Chondrocyte (in vitro differentiated cells): Measurements from ENCODE around the gene HPCA. TPM values are rescaled to one million over a fixed set of nuclear protein-coding genes. Genes with fewer than 3 reads are reported as not detected.
A peak's percentile ranks its signal among the peaks of the same experiment; 100 is the strongest.

Experiments
- DNase-seq: peaks from one replicate; pipeline ENCODE4 v3.0.0; 2021; ENCODE audit warnings: mixed read lengths, low spot score
- H3K27ac Mint-ChIP-seq: one replicate; pipeline ENCODE4 v1.8.0; 2021; ENCODE audit warnings: mild to moderate bottlenecking, moderate library complexity, mixed read lengths; ENCODE audit not compliant: unreplicated experiment
- H3K27me3 Mint-ChIP-seq: 2 replicates; pipeline ENCODE4 v1.8.0; 2021; ENCODE audit warnings: low read depth, mixed read lengths
- H3K36me3 Mint-ChIP-seq: 2 replicates; pipeline ENCODE4 v1.8.0; 2021; ENCODE audit warnings: low read depth, mixed read lengths
- H3K4me1 Mint-ChIP-seq: 2 replicates; pipeline ENCODE4 v1.8.0; 2021; ENCODE audit warnings: low read depth, mild to moderate bottlenecking, mixed read lengths
- H3K4me3 Mint-ChIP-seq: one replicate; pipeline ENCODE4 v1.8.0; 2021; ENCODE audit warnings: mild to moderate bottlenecking, moderate library complexity, mixed read lengths; ENCODE audit not compliant: unreplicated experiment
- H3K9me3 Mint-ChIP-seq: 2 replicates; pipeline ENCODE4 v1.8.0; 2021; ENCODE audit warnings: low read depth, mixed read lengths
- total RNA-seq: library from RNA; stranded (reverse); gene quantifications from 3 replicates; pipeline ENCODE4 v1.2.1, GENCODE V29; 2021
- TF ChIP-seq, protein P1 (sequence below): fragments of 200-600 bp; sonication (generic); IDR thresholded peaks from 2 replicates; pipeline ENCODE4 v1.5.0; 2021; ENCODE audit warnings: antibody characterized with exemption, mild to moderate bottlenecking, moderate library complexity

HPCA gene
- total RNA-seq, 1 donor from 2014 or later, result not detected

GRCh38 chr1:32868806-32869455, 17.4 kb upstream of the HPCA start:
- H3K27me3 Mint-ChIP-seq, result no peaks in the 10 kb centered on the region
- peak overlapping the region; percentile 69 for H3K4me3 Mint-ChIP-seq
- DNase-seq, result no peak
- peaks cover 21% of the 10 kb centered on the region for H3K4me1 Mint-ChIP-seq
- H3K9me3 Mint-ChIP-seq, result no peaks in the 10 kb centered on the region
- H3K36me3 Mint-ChIP-seq, result no peaks in the 10 kb centered on the region
- no peak overlapping the region for H3K27ac Mint-ChIP-seq
- TF ChIP-seq, protein P1, sequence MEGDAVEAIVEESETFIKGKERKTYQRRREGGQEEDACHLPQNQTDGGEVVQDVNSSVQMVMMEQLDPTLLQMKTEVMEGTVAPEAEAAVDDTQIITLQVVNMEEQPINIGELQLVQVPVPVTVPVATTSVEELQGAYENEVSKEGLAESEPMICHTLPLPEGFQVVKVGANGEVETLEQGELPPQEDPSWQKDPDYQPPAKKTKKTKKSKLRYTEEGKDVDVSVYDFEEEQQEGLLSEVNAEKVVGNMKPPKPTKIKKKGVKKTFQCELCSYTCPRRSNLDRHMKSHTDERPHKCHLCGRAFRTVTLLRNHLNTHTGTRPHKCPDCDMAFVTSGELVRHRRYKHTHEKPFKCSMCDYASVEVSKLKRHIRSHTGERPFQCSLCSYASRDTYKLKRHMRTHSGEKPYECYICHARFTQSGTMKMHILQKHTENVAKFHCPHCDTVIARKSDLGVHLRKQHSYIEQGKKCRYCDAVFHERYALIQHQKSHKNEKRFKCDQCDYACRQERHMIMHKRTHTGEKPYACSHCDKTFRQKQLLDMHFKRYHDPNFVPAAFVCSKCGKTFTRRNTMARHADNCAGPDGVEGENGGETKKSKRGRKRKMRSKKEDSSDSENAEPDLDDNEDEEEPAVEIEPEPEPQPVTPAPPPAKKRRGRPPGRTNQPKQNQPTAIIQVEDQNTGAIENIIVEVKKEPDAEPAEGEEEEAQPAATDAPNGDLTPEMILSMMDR, result no peak

GRCh38 chr1:32869923-32870614, 16.2 kb upstream of the HPCA start:
- TF ChIP-seq, protein P1, result no peak
- Mint-ChIP-seq H3K27me3 (no peaks in the 10 kb centered on the region), H3K27ac (peak overlapping the region; percentile 49), H3K9me3 (no peaks in the 10 kb centered on the region), H3K4me3 (peak overlapping the region; percentile 69), H3K4me1 (peaks cover 23% of the 10 kb centered on the region), H3K36me3 (no peaks in the 10 kb centered on the region)
- no peak for DNase-seq

- H3K4me1 Mint-ChIP-seq, result peaks cover 27% of the 10 kb centered on the region
- no peak for DNase-seq
- TF ChIP-seq, protein P1, result no peak
- H3K4me3 Mint-ChIP-seq, result peak within 1 kb of the TSS; percentile 71
- H3K27me3 Mint-ChIP-seq, result peaks cover 7% of the 10 kb centered on the region
- no peaks in the 10 kb centered on the region for H3K36me3 Mint-ChIP-seq
- peak within 1 kb of the TSS; percentile 49 for H3K27ac Mint-ChIP-seq
- H3K9me3 Mint-ChIP-seq, result no peaks in the 10 kb centered on the region
Observed at GRCh38 chr1:32870615-32871363, 15.5 kb upstream of the HPCA start, which contains the start of gene FNDC5. FNDC5 (minus strand) TSS chr1:32870912.

DNA sequence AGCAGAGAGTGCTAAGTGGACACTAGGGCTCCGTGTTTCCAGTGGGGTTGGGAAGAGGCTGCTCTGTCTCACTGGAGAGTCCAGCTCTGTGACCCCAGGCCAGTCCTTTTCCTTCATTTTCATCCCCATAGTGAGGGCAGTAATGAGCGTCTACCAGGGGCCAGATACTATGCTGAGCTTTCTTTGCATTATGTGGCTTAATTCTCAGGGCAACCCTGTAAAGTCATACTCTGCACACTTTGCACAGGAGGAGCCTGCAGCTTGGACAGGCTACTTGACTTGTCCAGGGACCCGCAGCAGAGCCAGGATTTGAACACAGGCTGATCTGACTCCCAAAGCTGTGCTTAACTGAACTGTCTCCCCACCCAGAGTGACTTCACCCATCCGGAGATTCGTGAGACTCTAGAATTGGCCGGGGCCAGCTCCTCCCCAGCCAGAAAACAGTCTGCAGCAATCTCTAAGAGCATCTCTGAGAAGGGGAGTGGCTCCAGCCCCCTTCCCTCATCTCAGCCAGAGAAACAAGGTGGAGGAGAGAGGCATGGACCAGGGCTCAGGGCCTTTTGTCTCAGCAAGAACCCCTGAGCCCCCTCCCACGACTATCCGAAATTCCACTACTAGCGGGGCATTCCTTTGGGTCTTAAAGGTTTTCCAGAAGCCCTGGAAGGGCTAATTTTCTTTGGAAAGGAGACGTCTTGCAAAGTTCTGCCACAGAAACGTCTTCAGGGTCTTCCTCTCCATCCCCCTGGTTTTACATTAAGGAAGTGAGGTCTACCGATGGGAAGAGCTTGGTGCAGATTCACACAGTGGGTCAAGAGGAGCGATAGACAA, 14.7 kb upstream of the HPCA start:
- H3K27me3 Mint-ChIP-seq, result peaks cover 8% of the 10 kb centered on the region
- TF ChIP-seq, protein P1, result peak; percentile 7
- no peaks in the 10 kb centered on the region for H3K36me3 Mint-ChIP-seq
- H3K4me1 Mint-ChIP-seq, result peaks cover 27% of the 10 kb centered on the region
- H3K4me3 Mint-ChIP-seq, result peak overlapping the region; percentile 71
- H3K9me3 Mint-ChIP-seq, result no peaks in the 10 kb centered on the region
- H3K27ac Mint-ChIP-seq, result peak overlapping the region; percentile 12
- no peak for DNase-seq

DNA sequence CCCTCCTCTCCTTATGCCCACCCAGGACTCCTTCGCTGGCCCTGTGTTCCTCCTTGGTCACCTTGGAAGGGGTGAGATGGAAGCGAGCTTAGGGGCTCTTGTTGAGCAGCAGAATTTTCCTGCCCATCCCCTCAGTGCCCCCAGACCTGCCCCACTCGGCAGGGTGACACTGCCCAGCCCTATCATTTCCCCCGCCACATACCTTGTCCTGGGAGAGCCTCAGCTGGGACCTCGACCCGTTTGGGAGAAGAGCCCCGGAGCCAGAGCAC, 14.2 kb upstream of the HPCA start:
- Mint-ChIP-seq H3K27ac (no peak overlapping the region), H3K4me1 (peaks cover 27% of the 10 kb centered on the region), H3K36me3 (no peaks in the 10 kb centered on the region), H3K27me3 (peaks cover 8% of the 10 kb centered on the region), H3K9me3 (no peaks in the 10 kb centered on the region), H3K4me3 (no peak overlapping the region)
- DNase-seq, result no peak
- TF ChIP-seq, protein P1, result no peak
